SU-DHL-6 (cell line): ENCODE measurements around the gene CCR2.
"Not testable (repeated sequence)": the region's sequence is repeated elsewhere in the genome, so short reads cannot be mapped to it uniquely, and the experiment has no call there.

ENCODE experiments used
- H2AFZ ChIP-seq: fragments of 200-600 bp; sonication (generic); 2 replicates; pipeline ENCODE4 v1.6.1; 2014; ENCODE audit warnings: low read depth, mild to moderate bottlenecking, moderate library complexity, mixed read lengths, antibody characterized with exemption, low read length; ENCODE audit not compliant: severe bottlenecking
- H3F3A ChIP-seq: fragments of 200-600 bp; shearing (Covaris generic); 2 replicates; pipeline ENCODE4 v1.6.0; 2016; ENCODE audit warnings: antibody characterized with exemption, mild to moderate bottlenecking; ENCODE audit not compliant: insufficient read depth
- H3K27ac ChIP-seq: fragments of 200-600 bp; sonication (generic); 2 replicates; pipeline ENCODE4 v1.5.1; 2016; ENCODE audit warnings: low read depth, mild to moderate bottlenecking, low read length, moderate library complexity, mixed read lengths
- H3K27me3 ChIP-seq: fragments of 200-600 bp; sonication (generic), shearing (Covaris generic); 2 replicates; pipeline ENCODE4 v1.6.0; 2014; ENCODE audit warnings: mild to moderate bottlenecking, low read length
- H3K36me3 ChIP-seq: fragments of 200-600 bp; sonication (generic); 2 replicates; pipeline ENCODE4 v1.6.1; 2014; ENCODE audit warnings: mild to moderate bottlenecking, low read length, mixed read lengths
- H3K4me2 ChIP-seq: fragments of 300-600, 200-600 bp; shearing (Covaris generic), sonication (generic); 2 replicates; pipeline ENCODE4 v1.6.0; 2014; ENCODE audit warnings: low read length, low read depth, mild to moderate bottlenecking; ENCODE audit not compliant: poor library complexity, severe bottlenecking
- H3K4me3 ChIP-seq: fragments of 200-600 bp; sonication (generic); 2 replicates; pipeline ENCODE4 v1.5.1; 2014; ENCODE audit warnings: antibody characterized with exemption, low read length, mild to moderate bottlenecking, mixed read lengths; ENCODE audit not compliant: insufficient read depth, poor library complexity, severe bottlenecking
- H3K79me2 ChIP-seq: fragments of 200-600 bp; sonication (generic); 2 replicates; pipeline ENCODE4 v1.6.1; 2014; ENCODE audit warnings: mild to moderate bottlenecking, low read length, moderate library complexity; ENCODE audit not compliant: insufficient read depth
- H3K9ac ChIP-seq: fragments of 200-600 bp; sonication (generic); 2 replicates; pipeline ENCODE4 v1.7.0; 2014; ENCODE audit warnings: mild to moderate bottlenecking, low read length
- H3K9me2 ChIP-seq: fragments of 200-600 bp; sonication (generic); replicated peaks from 2 replicates; pipeline ENCODE4 v1.6.1; 2014; ENCODE audit warnings: low read length; ENCODE audit not compliant: insufficient read depth
- H3K9me3 ChIP-seq: fragments of 200-600 bp; sonication (generic); 2 replicates; pipeline ENCODE4 v1.6.1; 2014; ENCODE audit warnings: low read length, mixed read lengths; ENCODE audit not compliant: insufficient read depth
- H4K20me1 ChIP-seq: fragments of 200-600 bp; sonication (generic); 2 replicates; pipeline ENCODE4 v1.6.1; 2014; ENCODE audit warnings: low read depth, mild to moderate bottlenecking, antibody characterized with exemption, low read length, moderate library complexity, mixed read lengths
- EZH2phosphoT487 ChIP-seq: fragments of 200-600 bp; sonication (generic), shearing (Covaris generic); conservative IDR thresholded peaks from 2 replicates; pipeline ENCODE4 v1.6.1; 2018; ENCODE audit warnings: mild to moderate bottlenecking, antibody characterized with exemption, low read length, moderate library complexity, mixed read lengths
- TF ChIP-seq, protein P1 (sequence below): fragments of 200-600 bp; sonication (generic); IDR thresholded peaks from one replicate; pipeline ENCODE4 v1.5.1; 2017; ENCODE audit warnings: antibody characterized with exemption, mild to moderate bottlenecking, low read length, moderate library complexity; ENCODE audit not compliant: insufficient read depth, poor library complexity, severe bottlenecking

CCR2 gene

GRCh38 chr3:46386205-46386604, 32.3 kb downstream of the CCR2 start:
- Histone ChIP-seq H3K4me2 (no peak overlapping the region), H3K36me3 (no peaks in the 10 kb centered on the region)

DNA sequence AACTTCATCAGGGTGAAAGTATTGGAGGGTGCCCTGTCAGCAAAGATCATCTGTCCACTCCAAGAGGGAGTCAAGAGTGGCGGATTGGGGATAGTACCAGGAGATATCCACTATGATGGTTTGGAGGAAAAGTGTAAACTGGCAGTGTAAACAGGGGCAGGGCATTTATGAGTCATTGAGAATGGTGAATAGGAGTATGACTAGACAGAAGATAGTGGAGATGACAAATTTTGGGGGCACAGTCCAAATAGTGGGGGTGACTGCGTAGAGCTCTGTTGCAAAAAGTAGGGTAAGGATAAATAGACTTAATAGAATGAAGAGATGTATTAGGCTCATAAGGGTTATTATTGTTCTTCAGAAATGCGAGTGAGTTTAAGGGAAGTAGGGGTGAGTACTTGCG, 34.9 kb downstream of the CCR2 start:
- H3K4me3 ChIP-seq, H3K9me3 ChIP-seq, H3F3A ChIP-seq, H3K9ac ChIP-seq, H3K9me2 ChIP-seq, H3K36me3 ChIP-seq, H3K27ac ChIP-seq, H4K20me1 ChIP-seq, H3K79me2 ChIP-seq, H3K27me3 ChIP-seq, H2AFZ ChIP-seq, H3K4me2 ChIP-seq: not testable (repeated sequence)

More at GRCh38 chr3:46386205-46386604, 32.3 kb downstream of the CCR2 start:
- Histone ChIP-seq H3K79me2 (no peaks in the 10 kb centered on the region), H3K9me2 (no peaks in the 10 kb centered on the region), H4K20me1 (no peaks in the 10 kb centered on the region), H3K4me3 (no peak overlapping the region), H3F3A (no peaks in the 10 kb centered on the region), H3K27ac (no peak overlapping the region), H3K27me3 (no peaks in the 10 kb centered on the region), H3K9ac (no peak overlapping the region), H3K9me3 (no peaks in the 10 kb centered on the region), H2AFZ (no peak overlapping the region)
- TF ChIP-seq, protein P1, sequence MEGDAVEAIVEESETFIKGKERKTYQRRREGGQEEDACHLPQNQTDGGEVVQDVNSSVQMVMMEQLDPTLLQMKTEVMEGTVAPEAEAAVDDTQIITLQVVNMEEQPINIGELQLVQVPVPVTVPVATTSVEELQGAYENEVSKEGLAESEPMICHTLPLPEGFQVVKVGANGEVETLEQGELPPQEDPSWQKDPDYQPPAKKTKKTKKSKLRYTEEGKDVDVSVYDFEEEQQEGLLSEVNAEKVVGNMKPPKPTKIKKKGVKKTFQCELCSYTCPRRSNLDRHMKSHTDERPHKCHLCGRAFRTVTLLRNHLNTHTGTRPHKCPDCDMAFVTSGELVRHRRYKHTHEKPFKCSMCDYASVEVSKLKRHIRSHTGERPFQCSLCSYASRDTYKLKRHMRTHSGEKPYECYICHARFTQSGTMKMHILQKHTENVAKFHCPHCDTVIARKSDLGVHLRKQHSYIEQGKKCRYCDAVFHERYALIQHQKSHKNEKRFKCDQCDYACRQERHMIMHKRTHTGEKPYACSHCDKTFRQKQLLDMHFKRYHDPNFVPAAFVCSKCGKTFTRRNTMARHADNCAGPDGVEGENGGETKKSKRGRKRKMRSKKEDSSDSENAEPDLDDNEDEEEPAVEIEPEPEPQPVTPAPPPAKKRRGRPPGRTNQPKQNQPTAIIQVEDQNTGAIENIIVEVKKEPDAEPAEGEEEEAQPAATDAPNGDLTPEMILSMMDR, result no peak
- TF ChIP-seq EZH2phosphoT487, result no peak

GRCh38 chr3:46389306-46389705, 35.4 kb downstream of the CCR2 start:
- Histone ChIP-seq H3K27me3 (no peaks in the 10 kb centered on the region), H4K20me1 (no peaks in the 10 kb centered on the region), H3K9me3 (no peaks in the 10 kb centered on the region), H3K9me2 (no peaks in the 10 kb centered on the region), H3K36me3 (no peaks in the 10 kb centered on the region), H3K79me2 (no peaks in the 10 kb centered on the region), H3K9ac (no peak overlapping the region), H2AFZ (no peak overlapping the region), H3F3A (no peaks in the 10 kb centered on the region), H3K27ac (no peak overlapping the region), H3K4me3 (no peak overlapping the region), H3K4me2 (no peak overlapping the region)
- TF ChIP-seq, protein P1, result no peak
- TF ChIP-seq EZH2phosphoT487, result no peak

DNA sequence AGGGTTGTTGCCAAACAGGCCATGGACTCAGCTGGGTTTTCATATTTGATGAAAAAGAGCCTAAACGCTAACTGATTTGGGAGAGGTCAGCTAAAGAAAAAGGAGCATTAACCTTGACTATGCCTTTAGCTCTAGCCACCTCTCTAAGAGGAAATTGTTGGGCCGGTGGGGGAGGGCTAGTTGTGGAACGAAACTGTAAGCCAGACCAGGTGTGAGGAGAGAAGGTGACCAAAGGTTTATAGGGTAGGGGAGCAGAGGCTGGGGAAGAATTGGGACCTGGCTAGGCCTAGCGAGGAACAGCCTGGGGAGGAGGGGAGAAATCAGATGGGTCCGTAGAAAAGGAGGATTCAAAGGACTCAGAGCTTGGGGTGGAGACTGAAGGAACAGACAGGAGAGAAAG, 37.6 kb downstream of the CCR2 start:
- not testable (repeated sequence) for H4K20me1 ChIP-seq, H3K79me2 ChIP-seq, H3K4me2 ChIP-seq, H3K27ac ChIP-seq, H3K4me3 ChIP-seq, H3K9me3 ChIP-seq, H3K9me2 ChIP-seq, H3K9ac ChIP-seq, H2AFZ ChIP-seq, H3F3A ChIP-seq, H3K27me3 ChIP-seq, H3K36me3 ChIP-seq
